Right lobe of liver (tissue), 6 donors: ENCODE results near the gene MARCOL. TPM values are rescaled to one million over a fixed set of nuclear protein-coding genes. Genes with fewer than 3 reads are reported as not detected.

Experiments used
- ATAC-seq, 4 donors: fragments of 200-7000 bp; cut with Tn5 transposase; one replicate each; pipeline ENCODE4 v1.9.1; 2020; ENCODE audit warnings: mild to moderate bottlenecking in 4 of 4, moderate library complexity in 4 of 4
- DNase-seq, 3 donors: peaks; one replicate each; pipeline ENCODE4 v3.0.0-alpha.2; 2020
- H3K27ac ChIP-seq, 3 donors: fragments of 200-600 bp; one replicate each; pipeline ENCODE4 v1.8.0; 2022
- H3K27me3 ChIP-seq, 2 donors: fragments of 200-600 bp; one replicate each; pipeline ENCODE4 v1.8.0; 2022
- H3K36me3 ChIP-seq, 4 donors: fragments of 200-600 bp; sonication (generic) in 1 of 4; one replicate each; pipeline versions ENCODE4 v1.5.1 to v1.8.0; 2017 to 2022; ENCODE audit warnings: control low read depth in 1 of 4
- H3K4me1 ChIP-seq, 4 donors: fragments of 200-600 bp; sonication (generic) in 1 of 4; one replicate each; pipeline versions ENCODE4 v1.5.1 to v1.8.0; 2017 to 2022; ENCODE audit warnings: control low read depth in 1 of 4
- H3K4me3 ChIP-seq, 3 donors: fragments of 200-600 bp; one replicate each; pipeline ENCODE4 v1.8.0; 2022
- H3K9me3 ChIP-seq, 4 donors: fragments of 200-600 bp; sonication (generic) in 1 of 4; one replicate each; pipeline versions ENCODE4 v1.5.1 to v1.8.0; 2017 to 2022; ENCODE audit warnings: control low read depth in 1 of 4
- CTCF ChIP-seq, 4 donors: fragments of 200-600 bp in 3 of 4; fragments of 450-650 bp in 1 of 4; IDR thresholded peaks; one replicate each; pipeline versions ENCODE4 v1.5.1 to v1.8.0; 2016 to 2022; ENCODE audit warnings: antibody characterized with exemption in 4 of 4, mild to moderate bottlenecking in 2 of 4
- POLR2A ChIP-seq: fragments of 450-650 bp; IDR thresholded peaks from one replicate; pipeline ENCODE4 v1.6.1; 2017; ENCODE audit warnings: antibody characterized with exemption, mild to moderate bottlenecking
- WGBS: methylation state at CpG from one replicate; pipeline ENCODE4 v1.1.6; 2018; ENCODE audit warnings: low coverage, low lambda C conversion rate; ENCODE audit not compliant: insufficient coverage; ENCODE audit errors: missing lambda C conversion rate; 5-methylcytosine and 5-hydroxymethylcytosine counted together
- intact Hi-C, 2 donors: fragments of 100-400 bp; cut with DNase I; formaldehyde crosslinking; loops; one replicate each; pipeline versions ENCODE4 v1.11.2 to v1.14.1; 2022
- total RNA-seq, 6 experiments: library from RNA; depleted of rRNA in 2 of 6; stranded (reverse); fragments of >200 nt in 2 of 6; fragmentation: NEBNext Ultra II Directional in 3 of 6; extraction: Animal tissue kit (Norgen Biotek cat#: 25700) in 3 of 6; gene quantifications; one replicate each; pipeline versions ENCODE4 v1.1.0 to v1.2.4, GENCODE V29; 2016 to 2023
- donor health status: DM: no; HTN: yes; CAD: no.
- donor health status: DM: no; HTN: no; CAD: no.
- donor health status: DM: no; HTN: no; CAD: no.
- donor health status: DM: no; HTN: yes; CAD: no.
- donor health status: DM: no; HTN: yes; CAD: no.

MARCOL gene
- total RNA-seq, 6 experiments from 2014 or later: not detected

GRCh38 chr5:148237785-148238417 is 424 bp upstream of the MARCOL start:
- H3K27me3 ChIP-seq: no peaks in the 10 kb centered on the region
- no peak overlapping the region for H3K4me3 ChIP-seq
- H3K36me3 ChIP-seq: no peaks in the 10 kb centered on the region
- WGBS: 48% methylated on average over 4 of the region's 4 CpGs
- no peaks in the 10 kb centered on the region for H3K9me3 ChIP-seq
- no peak overlapping the region for H3K27ac ChIP-seq
- no peak for TF ChIP-seq CTCF (IDR thresholded peaks at IDR 0.05)
- no peak for TF ChIP-seq POLR2A
- no peaks in the 10 kb centered on the region for H3K4me1 ChIP-seq
- intact Hi-C loops: no loop called here
- no peak for DNase-seq
- ATAC-seq: no peak

GRCh38 chr5:148248894-148249293 is 10.6 kb downstream of the MARCOL start:
- H3K36me3 ChIP-seq: no peaks in the 10 kb centered on the region
- H3K27me3 ChIP-seq: no peaks in the 10 kb centered on the region
- H3K4me1 ChIP-seq: no peaks in the 10 kb centered on the region
- TF ChIP-seq CTCF (IDR thresholded peaks at IDR 0.05) (no peak), POLR2A (no peak)
- no peak for ATAC-seq
- WGBS: 56% methylated on average over 2 of the region's 2 CpGs
- intact Hi-C loops: no loop called here
- H3K9me3 ChIP-seq: no peaks in the 10 kb centered on the region
- no peak overlapping the region for H3K27ac ChIP-seq
- DNase-seq: no peak
- no peak overlapping the region for H3K4me3 ChIP-seq

GRCh38 chr5:148255456-148255855 is 17.1 kb downstream of the MARCOL start:
- intact Hi-C loops: no loop called here
- H3K27ac ChIP-seq: no peak overlapping the region
- no peak for DNase-seq
- no peaks in the 10 kb centered on the region for H3K36me3 ChIP-seq
- no peak overlapping the region for H3K4me3 ChIP-seq
- TF ChIP-seq POLR2A: no peak
- TF ChIP-seq CTCF (IDR thresholded peaks at IDR 0.05): no peak
- H3K4me1 ChIP-seq: no peaks in the 10 kb centered on the region
- ATAC-seq: no peak
- peaks cover 0 to 7% (median 0%) of the 10 kb centered on the region in 4 donors for H3K9me3 ChIP-seq
- no peaks in the 10 kb centered on the region for H3K27me3 ChIP-seq

GRCh38 chr5:148259288-148259687 is 21.0 kb downstream of the MARCOL start:
- Histone ChIP-seq H3K27ac (no peak overlapping the region), H3K27me3 (no peaks in the 10 kb centered on the region), H3K4me1 (no peaks in the 10 kb centered on the region), H3K4me3 (no peak overlapping the region), H3K9me3 (peaks cover 0 to 7% (median 0%) of the 10 kb centered on the region in 4 donors), H3K36me3 (no peaks in the 10 kb centered on the region)
- intact Hi-C loops: no loop called here
- WGBS: no CpG with 5 or more reads among the region's 2 CpGs
- DNase-seq (no peak), ATAC-seq (no peak)
- TF ChIP-seq POLR2A (no peak), CTCF (IDR thresholded peaks at IDR 0.05) (no peak)

GRCh38 chr5:148261221-148261620 is 22.9 kb downstream of the MARCOL start:
- H3K9me3 ChIP-seq: peaks cover 0 to 7% (median 0%) of the 10 kb centered on the region in 4 donors
- no peaks in the 10 kb centered on the region for H3K4me1 ChIP-seq
- ATAC-seq (no peak), DNase-seq (no peak)
- H3K27ac ChIP-seq: no peak overlapping the region
- no peaks in the 10 kb centered on the region for H3K36me3 ChIP-seq
- TF ChIP-seq CTCF (IDR thresholded peaks at IDR 0.05) (no peak), POLR2A (no peak)
- intact Hi-C loops: no loop called here
- H3K27me3 ChIP-seq: no peaks in the 10 kb centered on the region
- H3K4me3 ChIP-seq: no peak overlapping the region
